Esophagus (tissue), 2 donors: ENCODE measurements around the gene KRT12. TPM values are rescaled to one million over a fixed set of nuclear protein-coding genes. Genes with fewer than 3 reads are reported as not detected.

Experiments
- H3K27ac ChIP-seq, 2 donors: one replicate each; pipeline ENCODE4 v1.5.1; 2013; ENCODE audit warnings: low read depth in 2 of 2, mild to moderate bottlenecking in 2 of 2, inconsistent platforms in 1 of 2, low read length in 1 of 2, moderate library complexity in 1 of 2
- H3K27me3 ChIP-seq, 2 donors: one replicate each; pipeline ENCODE4 v1.6.1; 2013; ENCODE audit warnings: low read length in 2 of 2, control low read depth in 1 of 2, mild to moderate bottlenecking in 1 of 2; ENCODE audit not compliant: insufficient read depth in 2 of 2, control insufficient read depth in 1 of 2
- H3K36me3 ChIP-seq, 2 donors: one replicate each; pipeline ENCODE4 v1.6.1; 2013; ENCODE audit warnings: low read length in 1 of 2; ENCODE audit not compliant: control insufficient read depth in 2 of 2, insufficient read depth in 2 of 2
- H3K4me1 ChIP-seq, 2 donors: one replicate each; pipeline ENCODE4 v1.6.1; 2013; ENCODE audit warnings: low read length in 1 of 2; ENCODE audit not compliant: control insufficient read depth in 2 of 2, insufficient read depth in 2 of 2
- H3K4me3 ChIP-seq, 2 donors: one replicate each; pipeline ENCODE4 v1.5.1; 2013; ENCODE audit warnings: low read length in 2 of 2, mild to moderate bottlenecking in 2 of 2, low read depth in 1 of 2, moderate library complexity in 1 of 2
- H3K9me3 ChIP-seq, 2 donors: one replicate each; pipeline ENCODE4 v1.6.1; 2013; ENCODE audit warnings: mild to moderate bottlenecking in 2 of 2, low read depth in 1 of 2, low read length in 1 of 2, moderate library complexity in 1 of 2; ENCODE audit not compliant: control insufficient read depth in 2 of 2, insufficient read depth in 1 of 2
- WGBS, 2 donors: extraction: QIAGEN DNeasy Blood & Tissue Kit; methylation state at CpG; one replicate each; pipeline ENCODE4 v1.1.7; 2013; 5-methylcytosine and 5-hydroxymethylcytosine counted together
- polyA plus RNA-seq, 2 donors: library from polyadenylated mRNA; stranded (reverse); fragments of 200-250 nt; gene quantifications; one replicate each; pipeline ENCODE4 v1.2.3, GENCODE V29; 2013
- donor health status: healthy with polysubstance abuse.
- donor health status: Bipolar disorder and iron deficiency.

Gene KRT12
- polyA plus RNA-seq, 2 donors, result not detected

- H3K27ac ChIP-seq, result no peak overlapping the region
- H3K9me3 ChIP-seq, result no peaks in the 10 kb centered on the region
- no peak overlapping the region for H3K4me3 ChIP-seq
- H3K36me3 ChIP-seq, result no peaks in the 10 kb centered on the region
- peaks cover 0 to 2% of the 10 kb centered on the region in 2 donors for H3K4me1 ChIP-seq
- 78 to 85% methylated on average over 3 of the region's 3 CpGs for WGBS, 2 donors
- peaks cover 0 to 3% of the 10 kb centered on the region in 2 donors for H3K27me3 ChIP-seq
Observed at GRCh38 chr17:40850293-40850972, 16.6 kb downstream of the KRT12 start.

GRCh38 chr17:40849723-40850122, 17.3 kb downstream of the KRT12 start:
- peaks cover 0 to 3% of the 10 kb centered on the region in 2 donors for H3K27me3 ChIP-seq
- H3K36me3 ChIP-seq, result no peaks in the 10 kb centered on the region
- H3K4me1 ChIP-seq, result no peaks in the 10 kb centered on the region
- no peak overlapping the region for H3K27ac ChIP-seq
- no peak overlapping the region for H3K4me3 ChIP-seq
- WGBS, 2 donors, result 83 to 90% methylated on average over 4 of the region's 4 CpGs
- no peaks in the 10 kb centered on the region for H3K9me3 ChIP-seq

DNA sequence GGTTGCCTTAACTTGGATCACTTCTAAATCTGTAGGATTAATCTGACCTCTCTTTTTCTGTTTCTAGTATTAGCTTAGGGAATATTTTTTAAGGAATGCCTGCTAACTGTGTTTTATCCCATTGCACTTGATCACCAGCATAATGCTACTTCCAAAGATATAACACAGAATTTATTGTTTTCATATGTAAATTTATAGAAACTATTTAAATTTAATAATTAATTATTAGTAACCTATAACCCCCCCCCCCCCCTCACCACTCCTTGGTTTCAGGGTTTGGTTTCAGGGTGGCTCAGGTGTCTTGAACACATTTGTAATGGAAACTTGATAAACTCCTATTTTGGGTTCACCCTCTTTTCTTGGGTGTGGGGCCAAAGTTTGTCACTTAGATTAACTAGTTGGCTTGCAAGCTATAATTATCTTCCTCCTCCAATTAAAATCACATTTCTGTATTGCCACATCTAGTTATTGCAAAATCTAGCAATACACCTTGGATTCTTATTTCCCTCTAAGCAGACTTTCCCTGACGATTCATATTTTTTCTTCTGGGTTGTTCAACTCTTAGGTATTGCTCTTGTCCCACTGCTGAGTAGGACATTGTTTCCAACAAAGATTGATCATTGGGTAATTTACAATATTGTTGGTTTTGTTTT, 18.3 kb downstream of the KRT12 start:
- WGBS, 2 donors, result 57 to 59% methylated on average over 1 of the region's 1 CpG
- Histone ChIP-seq H3K27ac (no peak overlapping the region), H3K9me3 (no peaks in the 10 kb centered on the region), H3K4me1 (no peaks in the 10 kb centered on the region), H3K27me3 (peaks cover 0 to 3% of the 10 kb centered on the region in 2 donors), H3K36me3 (no peaks in the 10 kb centered on the region), H3K4me3 (no peak overlapping the region)

- Histone ChIP-seq H3K36me3 (peaks cover 0 to 3% of the 10 kb centered on the region in 2 donors), H3K4me3 (no peak overlapping the region), H3K4me1 (no peaks in the 10 kb centered on the region), H3K27me3 (peaks cover 0 to 3% of the 10 kb centered on the region in 2 donors), H3K27ac (no peak overlapping the region), H3K9me3 (no peaks in the 10 kb centered on the region)
- WGBS, 2 donors, result 81% methylated on average over 1 of the region's 1 CpG
Observed at GRCh38 chr17:40846515-40847144, 20.4 kb downstream of the KRT12 start.

DNA sequence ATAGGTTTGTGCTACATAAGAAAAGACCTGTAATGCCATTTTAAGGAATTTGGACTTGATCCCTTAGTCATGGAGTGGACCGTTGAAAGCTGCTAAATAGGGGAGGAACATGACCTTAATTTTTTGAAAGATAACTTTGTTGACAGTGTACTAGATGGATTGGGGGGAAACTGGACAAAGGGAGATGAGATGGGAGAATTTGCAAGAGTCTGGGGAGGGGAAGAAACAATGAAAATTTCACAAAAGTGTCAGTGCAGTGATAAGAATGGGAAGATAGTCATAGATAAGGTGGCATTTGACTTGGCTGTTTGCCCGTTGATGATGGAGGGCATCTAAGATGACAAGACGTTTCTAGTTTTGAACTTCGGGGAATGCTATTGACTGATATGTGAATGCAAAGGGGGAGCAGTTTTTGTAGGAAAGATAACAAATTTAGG, 22.3 kb downstream of the KRT12 start:
- H3K27me3 ChIP-seq, result peaks cover 0 to 2% of the 10 kb centered on the region in 2 donors
- no peak overlapping the region for H3K4me3 ChIP-seq
- WGBS, 2 donors, result 67 to 71% methylated on average over 4 of the region's 4 CpGs
- H3K27ac ChIP-seq, result no peak overlapping the region
- no peaks in the 10 kb centered on the region for H3K4me1 ChIP-seq
- peaks cover 0 to 3% of the 10 kb centered on the region in 2 donors for H3K36me3 ChIP-seq
- no peaks in the 10 kb centered on the region for H3K9me3 ChIP-seq

- 51 to 57% methylated on average over 3 of the region's 3 CpGs for WGBS, 2 donors
- Histone ChIP-seq H3K27me3 (no peaks in the 10 kb centered on the region), H3K4me1 (no peaks in the 10 kb centered on the region), H3K9me3 (no peaks in the 10 kb centered on the region), H3K27ac (no peak overlapping the region), H3K4me3 (no peak overlapping the region), H3K36me3 (peaks cover 0 to 3% of the 10 kb centered on the region in 2 donors)
Observed at GRCh38 chr17:40843242-40843641, 23.8 kb downstream of the KRT12 start.

- H3K9me3 ChIP-seq, result no peaks in the 10 kb centered on the region
- peaks cover 0 to 3% of the 10 kb centered on the region in 2 donors for H3K36me3 ChIP-seq
- no peak overlapping the region for H3K27ac ChIP-seq
- no peaks in the 10 kb centered on the region for H3K27me3 ChIP-seq
- no peaks in the 10 kb centered on the region for H3K4me1 ChIP-seq
- H3K4me3 ChIP-seq, result no peak overlapping the region
- 83 to 88% methylated on average over 3 of the region's 3 CpGs for WGBS, 2 donors
Observed at GRCh38 chr17:40841246-40841645, 25.8 kb downstream of the KRT12 start.

DNA sequence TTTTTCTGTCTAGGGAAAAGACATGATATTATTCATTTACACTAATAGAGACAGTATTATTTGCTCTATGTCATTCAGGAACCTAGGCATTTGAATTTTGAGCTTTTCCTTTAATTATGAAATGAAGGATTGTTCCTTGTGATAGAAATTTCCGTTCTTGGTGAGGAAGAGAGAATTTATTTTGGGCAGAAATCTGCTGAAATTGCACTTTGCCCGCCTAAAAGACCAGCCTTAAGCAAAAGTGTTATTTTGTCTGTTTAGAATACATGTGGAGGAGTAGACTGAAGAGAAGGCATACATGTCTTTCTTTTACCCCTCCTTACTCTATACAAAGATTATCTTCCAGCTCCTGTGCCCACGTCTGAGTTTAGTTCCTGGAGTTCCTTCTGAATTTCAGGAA, 27.8 kb downstream of the KRT12 start:
- Histone ChIP-seq H3K27me3 (no peaks in the 10 kb centered on the region), H3K27ac (no peak overlapping the region), H3K36me3 (peaks cover 3 to 6% of the 10 kb centered on the region in 2 donors), H3K4me3 (no peak overlapping the region), H3K4me1 (no peaks in the 10 kb centered on the region), H3K9me3 (no peaks in the 10 kb centered on the region)
- 83 to 87% methylated on average over 3 of the region's 3 CpGs for WGBS, 2 donors

DNA sequence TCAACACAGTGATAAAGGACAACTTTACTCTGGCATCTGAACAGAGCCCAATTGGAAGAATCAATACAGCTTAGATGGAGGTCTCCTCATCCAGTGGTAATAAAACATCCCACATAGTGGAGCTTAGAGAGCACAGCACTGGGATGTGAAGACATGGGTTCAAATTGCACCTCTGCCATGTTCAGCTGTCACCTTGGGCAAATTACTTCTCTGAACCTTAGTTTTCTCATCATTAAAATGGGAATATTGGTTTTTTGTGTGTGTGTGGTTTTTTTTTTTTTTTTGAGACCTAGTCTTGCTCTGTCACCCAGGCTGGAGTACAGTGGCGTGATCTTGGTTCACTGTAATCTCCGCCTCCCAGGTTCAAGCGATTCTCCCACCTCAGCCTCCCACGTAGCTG, 31.0 kb downstream of the KRT12 start:
- no peaks in the 10 kb centered on the region for H3K27me3 ChIP-seq
- 96% methylated on average over 4 of the region's 4 CpGs for WGBS, 2 donors
- H3K36me3 ChIP-seq, result peaks cover 0 to 6% of the 10 kb centered on the region in 2 donors

More for the DNA sequence above, 31.0 kb downstream of the KRT12 start:
- H3K4me1 ChIP-seq, result no peaks in the 10 kb centered on the region
- H3K27ac ChIP-seq, result no peak overlapping the region
- no peaks in the 10 kb centered on the region for H3K9me3 ChIP-seq
- no peak overlapping the region for H3K4me3 ChIP-seq
